ENCODE measurements around the gene GUCY1A2. TPM values are rescaled to one million over a fixed set of nuclear protein-coding genes. Genes with fewer than 3 reads are reported as not detected.

The GUCY1A2 gene
- total and polyA plus RNA-seq, 2 donors (not counting 3 experiments of a cell fraction or from before 2014, with no cell fraction given) = 0.02 to 0.03 TPM

DNA sequence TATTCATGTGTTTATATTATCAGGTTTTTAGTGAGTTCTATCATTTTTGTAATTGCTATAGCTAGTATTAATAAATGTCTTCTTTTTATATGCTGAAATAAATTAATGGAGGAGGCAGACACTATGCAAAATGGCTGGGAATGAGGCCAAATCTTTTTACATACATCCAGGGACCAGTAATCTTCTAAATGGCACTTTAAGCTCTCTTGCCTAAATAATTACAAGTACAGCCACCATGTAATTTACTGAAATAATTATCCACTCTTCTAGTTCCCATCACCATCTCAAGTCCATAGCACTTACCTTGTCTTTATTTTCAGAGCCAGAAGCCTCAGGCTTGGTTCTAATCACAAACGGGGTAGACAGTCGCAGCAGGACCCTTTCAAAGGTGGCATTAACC is 79.1 kb downstream of the GUCY1A2 start:
- POLR2A ChIA-PET = no interaction called here
- dilution Hi-C loops (cut with MboI; ENCODE audit: extremely low pct_ligation_motif_present, low sequenced_read_pairs) = no loop called here
- H3K27me3 ChIP-seq (ENCODE audit: control insufficient read depth in 2 of 2, insufficient read depth in 2 of 2, low read length in 2 of 2) = no peaks in the 10 kb centered on the region
- H3K79me2 ChIP-seq (ENCODE audit: control insufficient read depth, insufficient read depth, low read length) = no peaks in the 10 kb centered on the region
- H3K4me3 ChIP-seq (replicated peaks in 1 of 3; ENCODE audit: insufficient read depth in 1 of 3, low read depth in 1 of 3, low read length in 3 of 3) = no peak overlapping the region
- no peaks in the 10 kb centered on the region for H3K4me1 ChIP-seq (ENCODE audit: control insufficient read depth, extremely low read depth, insufficient read depth, low read length)
- no TSS peak for BruUV-seq (replicated peaks)
- DNase-seq (ENCODE audit: low read depth, low spot score) = no peak
- no peak overlapping the region for H3K9ac ChIP-seq (replicated peaks; ENCODE audit: extremely low read depth, insufficient read depth, low read length)
- TF ChIP-seq, protein P1, sequence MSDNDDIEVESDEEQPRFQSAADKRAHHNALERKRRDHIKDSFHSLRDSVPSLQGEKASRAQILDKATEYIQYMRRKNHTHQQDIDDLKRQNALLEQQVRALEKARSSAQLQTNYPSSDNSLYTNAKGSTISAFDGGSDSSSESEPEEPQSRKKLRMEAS (IDR thresholded peaks at IDR 0.05; ENCODE audit: insufficient read depth, insufficient read length) = no peak
- TF ChIP-seq EZH2 (IDR thresholded peaks at IDR 0.05; ENCODE audit: borderline replicate concordance, low read depth, low read length, severe bottlenecking) = no peak
- no peak for TF ChIP-seq FOS (IDR thresholded peaks at IDR 0.05; ENCODE audit: borderline replicate concordance, insufficient read depth, low read length)
- TF ChIP-seq POLR2AphosphoS5 (IDR thresholded peaks at IDR 0.05; ENCODE audit: insufficient read depth, low read depth, low read length) = no peak
- TF ChIP-seq JUN (IDR thresholded peaks at IDR 0.05; ENCODE audit: borderline replicate concordance, insufficient read depth, insufficient read length, low read depth) = no peak
- TF ChIP-seq MYC (IDR thresholded peaks at IDR 0.05; ENCODE audit: low read depth, low read length) = no peak
- TF ChIP-seq GATA2 (IDR thresholded peaks at IDR 0.05; ENCODE audit: insufficient read depth, insufficient read length, low read depth, low read length) = no peak
- TF ChIP-seq POLR2A (IDR thresholded peaks at IDR 0.05; ENCODE audit: low read depth, low read length) = no peak
- TF ChIP-seq, protein P2, sequence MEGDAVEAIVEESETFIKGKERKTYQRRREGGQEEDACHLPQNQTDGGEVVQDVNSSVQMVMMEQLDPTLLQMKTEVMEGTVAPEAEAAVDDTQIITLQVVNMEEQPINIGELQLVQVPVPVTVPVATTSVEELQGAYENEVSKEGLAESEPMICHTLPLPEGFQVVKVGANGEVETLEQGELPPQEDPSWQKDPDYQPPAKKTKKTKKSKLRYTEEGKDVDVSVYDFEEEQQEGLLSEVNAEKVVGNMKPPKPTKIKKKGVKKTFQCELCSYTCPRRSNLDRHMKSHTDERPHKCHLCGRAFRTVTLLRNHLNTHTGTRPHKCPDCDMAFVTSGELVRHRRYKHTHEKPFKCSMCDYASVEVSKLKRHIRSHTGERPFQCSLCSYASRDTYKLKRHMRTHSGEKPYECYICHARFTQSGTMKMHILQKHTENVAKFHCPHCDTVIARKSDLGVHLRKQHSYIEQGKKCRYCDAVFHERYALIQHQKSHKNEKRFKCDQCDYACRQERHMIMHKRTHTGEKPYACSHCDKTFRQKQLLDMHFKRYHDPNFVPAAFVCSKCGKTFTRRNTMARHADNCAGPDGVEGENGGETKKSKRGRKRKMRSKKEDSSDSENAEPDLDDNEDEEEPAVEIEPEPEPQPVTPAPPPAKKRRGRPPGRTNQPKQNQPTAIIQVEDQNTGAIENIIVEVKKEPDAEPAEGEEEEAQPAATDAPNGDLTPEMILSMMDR (IDR thresholded peaks at IDR 0.05; ENCODE audit: extremely low read depth in 1 of 2, insufficient read depth in 1 of 2, low read depth in 1 of 2, low read length in 2 of 2) = no peak
- FAIRE-seq = no peak
- no peaks in the 10 kb centered on the region for H4K20me1 ChIP-seq (replicated peaks; ENCODE audit: control insufficient read depth, extremely low read depth, insufficient read depth, low read length)
- no peak overlapping the region for H3K4me2 ChIP-seq (ENCODE audit: insufficient read depth, low read length)
- H3K36me3 ChIP-seq (ENCODE audit: control insufficient read depth in 2 of 2, extremely low read depth in 1 of 2, insufficient read depth in 2 of 2, low read length in 2 of 2) = no peaks in the 10 kb centered on the region
- CTCF ChIA-PET = no interaction called here
- no peak overlapping the region for H2AFZ ChIP-seq (ENCODE audit: low read depth, low read length)
- intact Hi-C loops (cut with micrococcal nuclease) = no loop called here
- no peak overlapping the region for H3K27ac ChIP-seq (ENCODE audit: insufficient read depth, low read depth, low read length)
- H3K9me1 ChIP-seq (replicated peaks; ENCODE audit: control insufficient read depth, extremely low read depth, insufficient read depth, low read length) = no peaks in the 10 kb centered on the region
- no peaks in the 10 kb centered on the region for H3K9me3 ChIP-seq (replicated peaks; ENCODE audit: control insufficient read depth, insufficient read depth, low read length)
